Psoas muscle (tissue), 8 donors: ENCODE data around the gene CLDN14. TPM values are rescaled to one million over a fixed set of nuclear protein-coding genes. Genes with fewer than 3 reads are reported as not detected.

Experiments
- ATAC-seq, 4 donors: fragments of 200-7000 bp; cut with Tn5 transposase; one replicate each; pipeline ENCODE4 v1.9.1; 2020; ENCODE audit warnings: moderate library complexity in 3 of 4, mild to moderate bottlenecking in 2 of 4
- DNase-seq, 2 donors: peaks; one replicate each; pipeline ENCODE4 v3.0.0-alpha.2; 2020
- H3K27ac ChIP-seq: fragments of 200-600 bp; one replicate; pipeline ENCODE4 v1.8.0; 2022
- H3K27me3 ChIP-seq, 3 donors: fragments of 200-600 bp in 1 of 3; one replicate each; pipeline versions ENCODE4 v1.6.1 to v1.8.0; 2013 to 2022; ENCODE audit warnings: low read length in 2 of 3, mild to moderate bottlenecking in 2 of 3, moderate library complexity in 1 of 3; ENCODE audit not compliant: insufficient read depth in 3 of 3
- H3K36me3 ChIP-seq, 2 donors: fragments of 200-600 bp in 1 of 2; one replicate each; pipeline versions ENCODE4 v1.6.1 to v1.8.0; 2013 to 2022; ENCODE audit warnings: low read depth in 1 of 2, mild to moderate bottlenecking in 1 of 2, moderate library complexity in 1 of 2; ENCODE audit not compliant: insufficient read depth in 1 of 2
- H3K4me1 ChIP-seq: fragments of 200-600 bp; one replicate; pipeline ENCODE4 v1.8.0; 2022
- H3K4me3 ChIP-seq: fragments of 200-600 bp; one replicate; pipeline ENCODE4 v1.8.0; 2022; ENCODE audit warnings: mild to moderate bottlenecking
- H3K9me3 ChIP-seq: fragments of 200-600 bp; one replicate; pipeline ENCODE4 v1.8.0; 2022
- WGBS, 3 donors: extraction: QIAGEN DNeasy Blood & Tissue Kit; methylation state at CpG; one replicate each; pipeline versions ENCODE4 v1.1.6 to v1.1.7; 2013; 5-methylcytosine and 5-hydroxymethylcytosine counted together
- intact Hi-C, 2 donors: fragments of 100-400 bp; cut with DNase I; formaldehyde crosslinking; loops; one replicate each; pipeline versions ENCODE4 v1.11.0 to v1.14.2; 2022
- polyA plus RNA-seq, 3 donors: library from polyadenylated mRNA; stranded (reverse); fragments of 200-250 nt; gene quantifications; one replicate each; pipeline ENCODE4 v1.2.3, GENCODE V29; 2013
- total RNA-seq, 4 donors: library from RNA; stranded (reverse); fragmentation: NEBNext Ultra II Directional in 2 of 4; extraction: Animal tissue kit (Norgen Biotek cat#: 25700) in 2 of 4; gene quantifications; one replicate each; pipeline versions ENCODE4 v1.2.1 to v1.2.4, GENCODE V29; 2021 to 2023
- TF ChIP-seq, protein P1 (sequence below): fragments of 200-600 bp; IDR thresholded peaks from one replicate; pipeline ENCODE4 v1.8.0; 2022; ENCODE audit warnings: antibody characterized with exemption
- donor health status: healthy with polysubstance abuse.
- donor health status: DM: no; HTN: no; CAD: no; lungs with moderate emphysema.
- donor health status: Bipolar disorder and iron deficiency.
- donor health status: healthy.
- donor health status: DM: yes; HTN: yes; CAD: no.
- donor health status: DM: no; HTN: no; CAD: no.
- donor health status: DM: no; HTN: no; CAD: no.
- donor health status: DM: yes; HTN: yes; CAD: no.

The CLDN14 gene
- total and polyA plus RNA-seq, 7 donors, result 0.04 to 0.31 (median 0.07) TPM; not detected in 4

DNA sequence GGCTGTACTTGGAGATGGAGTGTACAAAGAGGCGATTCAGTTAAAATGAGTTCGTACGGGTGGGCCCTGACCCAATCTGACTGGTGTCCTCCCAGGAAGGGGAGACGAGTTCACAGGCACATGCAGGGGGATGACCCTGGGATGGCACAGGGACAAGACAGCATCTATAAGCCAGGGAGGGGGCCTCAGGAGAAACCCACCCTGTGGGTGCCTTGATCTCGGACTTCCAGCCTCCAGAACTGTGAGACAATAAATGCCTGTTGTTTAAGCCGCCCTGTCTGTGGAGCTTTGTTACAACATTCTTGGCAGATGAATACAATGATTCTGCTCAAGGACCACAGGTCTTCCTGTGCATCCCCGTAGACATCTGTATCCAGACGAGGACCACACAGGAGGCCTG lies 14.6 kb upstream of the CLDN14 start:
- Histone ChIP-seq H3K4me1 (no peaks in the 10 kb centered on the region), H3K36me3 (no peaks in the 10 kb centered on the region), H3K9me3 (no peaks in the 10 kb centered on the region), H3K4me3 (no peak overlapping the region), H3K27me3 (peaks cover 0 to 2% (median 0%) of the 10 kb centered on the region in 3 donors), H3K27ac (no peak overlapping the region)
- no peak for ATAC-seq
- WGBS, 3 donors, result 81 to 89% (median 82%) methylated on average over 8 of the region's 8 CpGs
- intact Hi-C loops, result no loop called here
- no peak for DNase-seq
- TF ChIP-seq, protein P1, sequence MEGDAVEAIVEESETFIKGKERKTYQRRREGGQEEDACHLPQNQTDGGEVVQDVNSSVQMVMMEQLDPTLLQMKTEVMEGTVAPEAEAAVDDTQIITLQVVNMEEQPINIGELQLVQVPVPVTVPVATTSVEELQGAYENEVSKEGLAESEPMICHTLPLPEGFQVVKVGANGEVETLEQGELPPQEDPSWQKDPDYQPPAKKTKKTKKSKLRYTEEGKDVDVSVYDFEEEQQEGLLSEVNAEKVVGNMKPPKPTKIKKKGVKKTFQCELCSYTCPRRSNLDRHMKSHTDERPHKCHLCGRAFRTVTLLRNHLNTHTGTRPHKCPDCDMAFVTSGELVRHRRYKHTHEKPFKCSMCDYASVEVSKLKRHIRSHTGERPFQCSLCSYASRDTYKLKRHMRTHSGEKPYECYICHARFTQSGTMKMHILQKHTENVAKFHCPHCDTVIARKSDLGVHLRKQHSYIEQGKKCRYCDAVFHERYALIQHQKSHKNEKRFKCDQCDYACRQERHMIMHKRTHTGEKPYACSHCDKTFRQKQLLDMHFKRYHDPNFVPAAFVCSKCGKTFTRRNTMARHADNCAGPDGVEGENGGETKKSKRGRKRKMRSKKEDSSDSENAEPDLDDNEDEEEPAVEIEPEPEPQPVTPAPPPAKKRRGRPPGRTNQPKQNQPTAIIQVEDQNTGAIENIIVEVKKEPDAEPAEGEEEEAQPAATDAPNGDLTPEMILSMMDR, result no peak

GRCh38 chr21:36491209-36491910 lies 11.4 kb upstream of the CLDN14 start:
- DNase-seq, result no peak
- peaks cover 0 to 2% (median 0%) of the 10 kb centered on the region in 3 donors for H3K27me3 ChIP-seq
- no peak overlapping the region for H3K4me3 ChIP-seq
- H3K4me1 ChIP-seq, result no peaks in the 10 kb centered on the region
- intact Hi-C loops, result no loop called here
- ATAC-seq, result no peak
- 60 to 66% (median 63%) methylated on average over 16 of the region's 16 CpGs for WGBS, 3 donors
- H3K9me3 ChIP-seq, result no peaks in the 10 kb centered on the region
- TF ChIP-seq, protein P1, result no peak
- no peak overlapping the region for H3K27ac ChIP-seq
- H3K36me3 ChIP-seq, result no peaks in the 10 kb centered on the region

DNA sequence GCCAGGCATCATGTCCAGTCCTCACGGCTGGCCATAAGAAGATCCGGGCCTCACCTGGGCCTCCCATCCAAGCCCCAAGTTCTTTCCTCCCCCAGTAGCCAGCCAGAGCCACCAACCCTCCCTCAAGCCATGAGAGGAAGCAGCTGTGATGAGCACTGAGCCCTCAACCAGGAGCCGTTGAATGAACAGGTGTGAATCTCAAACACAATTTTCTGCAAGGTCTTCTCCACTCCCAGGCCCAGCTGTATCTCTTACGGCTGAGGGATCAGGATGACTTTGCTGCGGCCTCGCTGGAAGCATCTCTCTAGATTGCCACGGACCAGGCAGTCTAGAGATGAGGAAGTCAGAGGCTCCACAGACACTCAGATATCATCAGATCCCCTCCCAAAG lies 9.8 kb upstream of the CLDN14 start:
- TF ChIP-seq, protein P1, result no peak
- no peak overlapping the region for H3K27ac ChIP-seq
- no peaks in the 10 kb centered on the region for H3K4me1 ChIP-seq
- DNase-seq (no peak), ATAC-seq (no peak)
- intact Hi-C loops, result no loop called here
- peaks cover 0 to 2% (median 0%) of the 10 kb centered on the region in 3 donors for H3K27me3 ChIP-seq
- H3K9me3 ChIP-seq, result no peaks in the 10 kb centered on the region
- H3K4me3 ChIP-seq, result no peak overlapping the region
- H3K36me3 ChIP-seq, result no peaks in the 10 kb centered on the region
- WGBS, 3 donors, result 82 to 89% (median 83%) methylated on average over 7 of the region's 7 CpGs

DNA sequence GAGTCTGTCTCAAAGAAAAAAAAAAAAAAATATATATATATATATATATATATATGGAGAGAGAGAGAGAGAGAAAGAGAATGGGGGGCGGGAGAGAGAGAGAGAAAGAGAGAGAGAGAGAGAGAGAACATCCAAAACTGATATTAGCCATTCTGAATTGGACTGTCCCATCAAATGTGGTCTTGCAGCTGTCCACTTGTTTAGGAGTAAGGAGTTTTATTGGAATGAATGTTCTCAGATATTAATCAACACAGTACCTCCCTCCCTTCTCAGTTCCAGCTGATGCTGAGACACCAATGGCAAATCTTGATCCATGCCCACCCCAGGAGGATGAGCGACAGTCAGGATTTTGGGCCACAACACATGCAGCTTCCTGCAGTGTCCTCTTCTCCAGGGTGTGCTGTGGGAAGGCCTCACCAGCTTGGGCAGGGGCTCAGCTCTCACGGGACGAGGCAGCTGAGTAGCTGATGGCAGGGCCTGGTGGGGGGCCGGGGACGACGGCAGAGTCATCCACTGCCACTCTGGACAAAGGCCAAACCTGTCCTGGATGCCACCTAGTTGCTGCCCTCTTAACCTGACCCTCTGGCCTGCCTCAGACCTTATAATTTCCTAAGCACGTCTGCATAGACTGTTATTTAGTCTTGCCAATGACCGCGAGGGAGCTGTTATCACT lies 9.3 kb upstream of the CLDN14 start:
- Histone ChIP-seq H3K27ac (no peak overlapping the region), H3K4me3 (no peak overlapping the region), H3K4me1 (no peaks in the 10 kb centered on the region), H3K9me3 (no peaks in the 10 kb centered on the region), H3K36me3 (no peaks in the 10 kb centered on the region), H3K27me3 (peaks cover 0 to 2% (median 0%) of the 10 kb centered on the region in 3 donors)
- 60 to 69% (median 67%) methylated on average over 10 of the region's 10 CpGs for WGBS, 3 donors
- DNase-seq (no peak), ATAC-seq (no peak)
- TF ChIP-seq, protein P1, result no peak
- intact Hi-C loops, result no loop called here
